Measurements from ENCODE around the gene TLN1.
A peak's percentile ranks its signal among the peaks of the same experiment; 100 is the strongest.

TLN1 gene

GRCh38 chr9:35706951-35707350 is 25.0 kb downstream of the TLN1 start:
- DNase-seq: no peak

GRCh38 chr9:35705836-35706430 is 26.1 kb downstream of the TLN1 start:
- DNase-seq: no peak

- DNase-seq: peak in 1 of 4 experiments; percentile 20
Measured at GRCh38 chr9:35705372-35705771, 26.6 kb downstream of the TLN1 start.

GRCh38 chr9:35703906-35704672 is 27.9 kb downstream of the TLN1 start:
- DNase-seq: no peak

GRCh38 chr9:35702696-35703095 is 29.3 kb downstream of the TLN1 start:
- DNase-seq: peak in 3 of 4 experiments; percentile 24 to 54 (median 46)

GRCh38 chr9:35700942-35701341 is 31.1 kb downstream of the TLN1 start:
- no peak for DNase-seq

GRCh38 chr9:35700031-35700430 is 32.0 kb downstream of the TLN1 start:
- DNase-seq: no peak

GRCh38 chr9:35698231-35698630 is 33.8 kb downstream of the TLN1 start:
- no peak for DNase-seq

- DNase-seq: no peak
Measured at GRCh38 chr9:35697486-35697885, 34.5 kb downstream of the TLN1 start.

- DNase-seq: peak; percentile 25 to 67 (median 52)
Measured at GRCh38 chr9:35696520-35697215, 35.3 kb downstream of the TLN1 start.

- no peak for DNase-seq
Measured at GRCh38 chr9:35695943-35696401, 36.0 kb downstream of the TLN1 start.

- DNase-seq: no peak
Measured at GRCh38 chr9:35691757-35692301, 40.2 kb downstream of the TLN1 start.

- peak; percentile 53 to 72 (median 64) for DNase-seq
Measured at GRCh38 chr9:35691334-35691650, 40.7 kb downstream of the TLN1 start.

- DNase-seq: peak; percentile 49 to 77 (median 65)
Measured at GRCh38 chr9:35690614-35691333, 41.2 kb downstream of the TLN1 start.

GRCh38 chr9:35690294-35690613 is 41.7 kb downstream of the TLN1 start:
- no peak for DNase-seq

GRCh38 chr9:35689542-35690293 is 42.3 kb downstream of the TLN1 start, which contains the start of gene TPM2:
Gene TPM2 (minus strand): TSS chr9:35689925. CDS start chr9:35689817, 108 bp downstream.
- DNase-seq: no peak

GRCh38 chr9:35688558-35689541 is 43.1 kb downstream of the TLN1 start:
- peak in 3 of 4 experiments; percentile 46 to 67 (median 55) for DNase-seq

GRCh38 chr9:35687972-35688557 is 43.9 kb downstream of the TLN1 start:
- no peak for DNase-seq

GRCh38 chr9:35687306-35687705 is 44.7 kb downstream of the TLN1 start:
- DNase-seq: no peak
